Progenitor cell of endocrine pancreas (in vitro differentiated cells): ENCODE measurements around the gene SNRPD2. TPM values are rescaled to one million over a fixed set of nuclear protein-coding genes. Genes with fewer than 3 reads are reported as not detected.
"Not testable (repeated sequence)": the region's sequence is repeated elsewhere in the genome, so short reads cannot be mapped to it uniquely, and the experiment has no call there.

Experiments
- DNase-seq: peaks from one replicate; pipeline ENCODE4 v3.0.0; 2021; ENCODE audit warnings: low spot score; ENCODE audit not compliant: unreplicated experiment
- H3K27ac Mint-ChIP-seq: 2 replicates; pipeline ENCODE4 v1.8.0; 2021; ENCODE audit warnings: mild to moderate bottlenecking, moderate library complexity, mixed read lengths
- H3K27me3 Mint-ChIP-seq: 2 replicates; pipeline ENCODE4 v1.8.0; 2021; ENCODE audit warnings: mixed read lengths
- H3K36me3 Mint-ChIP-seq: 2 replicates; pipeline ENCODE4 v1.8.0; 2022; ENCODE audit warnings: mixed read lengths; ENCODE audit not compliant: insufficient read depth
- H3K4me1 Mint-ChIP-seq: 2 replicates; pipeline ENCODE4 v1.8.0; 2021; ENCODE audit warnings: low read depth, mixed read lengths
- H3K4me3 Mint-ChIP-seq: 2 replicates; pipeline ENCODE4 v1.8.0; 2021; ENCODE audit warnings: low read depth, mild to moderate bottlenecking, moderate library complexity, mixed read lengths
- H3K9me3 Mint-ChIP-seq: 2 replicates; pipeline ENCODE4 v1.8.0; 2021; ENCODE audit warnings: low read depth, mixed read lengths
- CTCF ChIP-seq: fragments of 200-600 bp; sonication (generic); IDR thresholded peaks from one replicate; pipeline ENCODE4 v1.5.0; 2021; ENCODE audit warnings: antibody characterized with exemption, mild to moderate bottlenecking; ENCODE audit not compliant: unreplicated experiment
- total RNA-seq: library from RNA; stranded (reverse); gene quantifications from 2 replicates; pipeline ENCODE4 v1.2.1, GENCODE V29; 2021

SNRPD2 gene
- total RNA-seq, 1 donor from 2014 or later, result 401 TPM

- H3K27ac Mint-ChIP-seq, result peak overlapping the region; percentile 90
- TF ChIP-seq CTCF, result no peak
- peak overlapping the region; percentile 90 for H3K4me3 Mint-ChIP-seq
- no peaks in the 10 kb centered on the region for H3K27me3 Mint-ChIP-seq
- H3K9me3 Mint-ChIP-seq, result no peaks in the 10 kb centered on the region
- H3K36me3 Mint-ChIP-seq, result no peaks in the 10 kb centered on the region
- no peak for DNase-seq
- H3K4me1 Mint-ChIP-seq, result peaks cover 12% of the 10 kb centered on the region
Measured at GRCh38 chr19:45729800-45730290, 38.1 kb upstream of the SNRPD2 start.

- H3K36me3 Mint-ChIP-seq, DNase-seq, H3K27ac Mint-ChIP-seq, H3K27me3 Mint-ChIP-seq, H3K9me3 Mint-ChIP-seq: not testable (repeated sequence)
- H3K4me1 Mint-ChIP-seq, result peaks cover 12% of the 10 kb centered on the region
- H3K4me3 Mint-ChIP-seq, result peak overlapping the region; percentile 45
Measured at GRCh38 chr19:45728683-45729082, 36.9 kb upstream of the SNRPD2 start.

- Mint-ChIP-seq H3K27ac (peak overlapping the region; percentile 73), H3K4me1 (peaks cover 25% of the 10 kb centered on the region)
- not testable (repeated sequence) for H3K36me3 Mint-ChIP-seq, H3K27me3 Mint-ChIP-seq, H3K9me3 Mint-ChIP-seq, DNase-seq, H3K4me3 Mint-ChIP-seq
Measured at GRCh38 chr19:45720065-45720464, 28.3 kb upstream of the SNRPD2 start.

GRCh38 chr19:45717983-45718650 is 26.4 kb upstream of the SNRPD2 start:
- Mint-ChIP-seq H3K36me3 (peaks cover 10% of the 10 kb centered on the region), H3K4me1 (peaks cover 25% of the 10 kb centered on the region), H3K27me3 (no peaks in the 10 kb centered on the region), H3K4me3 (peak overlapping the region; percentile 97), H3K9me3 (no peaks in the 10 kb centered on the region), H3K27ac (peak overlapping the region; percentile 98)
- DNase-seq, result no peak
- TF ChIP-seq CTCF, result no peak

GRCh38 chr19:45717131-45717982 is 25.6 kb upstream of the SNRPD2 start:
- Mint-ChIP-seq H3K9me3 (no peaks in the 10 kb centered on the region), H3K36me3 (peaks cover 10% of the 10 kb centered on the region), H3K27me3 (no peaks in the 10 kb centered on the region), H3K4me3 (peak overlapping the region; percentile 97), H3K27ac (peak overlapping the region; percentile 98), H3K4me1 (peaks cover 25% of the 10 kb centered on the region)
- TF ChIP-seq CTCF, result no peak
- peak; percentile 98 for DNase-seq

GRCh38 chr19:45716359-45717130 is 24.8 kb upstream of the SNRPD2 start:
- no peak for DNase-seq
- H3K36me3 Mint-ChIP-seq, result peaks cover 10% of the 10 kb centered on the region
- peaks cover 25% of the 10 kb centered on the region for H3K4me1 Mint-ChIP-seq
- no peak for TF ChIP-seq CTCF
- peak overlapping the region; percentile 98 for H3K27ac Mint-ChIP-seq
- peak overlapping the region; percentile 97 for H3K4me3 Mint-ChIP-seq
- H3K9me3 Mint-ChIP-seq, result no peaks in the 10 kb centered on the region
- H3K27me3 Mint-ChIP-seq, result no peaks in the 10 kb centered on the region
